Ishikawa (cell line): ENCODE measurements around the gene TTF1.
A peak's percentile ranks its signal among the peaks of the same experiment; 100 is the strongest.

Source experiments
- CEBPB ChIP-seq: IDR thresholded peaks from 2 replicates; pipeline ENCODE4 v1.6.1; 2012
- EP300 ChIP-seq: IDR thresholded peaks from 2 replicates; pipeline ENCODE4 v1.6.1; 2012; ENCODE audit warnings: borderline replicate concordance
- FOXM1 ChIP-seq: IDR thresholded peaks from 2 replicates; pipeline ENCODE4 v1.6.1; 2012; ENCODE audit warnings: low read depth, borderline replicate concordance
- NFIC ChIP-seq: IDR thresholded peaks from 2 replicates; pipeline ENCODE4 v1.6.1; 2012
- RAD21 ChIP-seq: IDR thresholded peaks from 2 replicates; pipeline ENCODE4 v1.6.1; 2012; ENCODE audit warnings: low read depth
- TAF1 ChIP-seq: IDR thresholded peaks from 2 replicates; pipeline ENCODE4 v1.6.1; 2012; ENCODE audit warnings: low read depth, mild to moderate bottlenecking
- TEAD4 ChIP-seq: IDR thresholded peaks from 2 replicates; pipeline ENCODE4 v1.6.1; 2012
- USF1 ChIP-seq: IDR thresholded peaks from 2 replicates; pipeline ENCODE4 v1.6.1; 2012
- YY1 ChIP-seq: IDR thresholded peaks from 2 replicates; pipeline ENCODE4 v1.6.1; 2012; ENCODE audit warnings: low read depth
- ZBTB7A ChIP-seq: IDR thresholded peaks from 2 replicates; pipeline ENCODE4 v1.6.1; 2012; ENCODE audit warnings: low read depth
- TF ChIP-seq, protein P1 (sequence below): IDR thresholded peaks from 2 replicates; pipeline ENCODE4 v1.6.1; 2012

DNA sequence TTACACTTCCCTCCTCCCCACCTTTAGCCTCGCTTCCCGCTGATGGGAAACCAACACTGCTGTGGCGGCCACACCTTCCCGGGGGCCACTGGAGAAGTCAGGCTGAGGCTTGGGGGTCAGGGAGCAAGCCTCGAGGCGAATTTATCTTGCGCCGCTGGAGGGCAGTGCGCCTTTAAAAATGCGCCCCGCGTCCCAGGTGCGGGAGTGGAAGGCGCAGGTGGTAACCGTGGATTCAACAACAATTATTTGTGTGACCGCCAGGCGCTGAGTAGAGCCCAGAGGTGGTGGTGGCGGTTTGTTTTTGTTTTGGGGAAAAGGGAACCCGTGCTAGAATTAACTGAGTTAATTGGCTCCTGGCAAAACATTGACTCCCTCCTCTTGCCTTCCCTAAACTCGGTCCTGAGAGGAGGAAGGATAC lies 4.5 kb upstream of the TTF1 start:
- TF ChIP-seq ZBTB7A (no peak), EP300 (no peak), YY1 (no peak), FOXM1 (no peak), USF1 (no peak), RAD21 (peak; percentile 90), TAF1 (no peak), NFIC (no peak), CEBPB (no peak), TEAD4 (no peak)
- TF ChIP-seq, protein P1, sequence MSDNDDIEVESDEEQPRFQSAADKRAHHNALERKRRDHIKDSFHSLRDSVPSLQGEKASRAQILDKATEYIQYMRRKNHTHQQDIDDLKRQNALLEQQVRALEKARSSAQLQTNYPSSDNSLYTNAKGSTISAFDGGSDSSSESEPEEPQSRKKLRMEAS = no peak
